Neural cell (in vitro differentiated cells): ENCODE measurements around the gene CRNKL1. TPM values are rescaled to one million over a fixed set of nuclear protein-coding genes. Genes with fewer than 3 reads are reported as not detected.

Source experiments
- H2AFZ ChIP-seq: fragments of 200-600, 300-800 bp; sonication (generic), shearing (Covaris generic); 2 replicates; pipeline ENCODE4 v1.6.0; 2014; ENCODE audit warnings: low read depth, mild to moderate bottlenecking, antibody characterized with exemption, low read length, moderate library complexity
- H3F3A ChIP-seq: fragments of 200-600 bp; shearing (Covaris generic); 2 replicates; pipeline ENCODE4 v1.6.1; 2016; ENCODE audit warnings: mild to moderate bottlenecking, moderate library complexity, mixed read lengths, antibody characterized with exemption, low read length; ENCODE audit not compliant: insufficient read depth, poor library complexity, severe bottlenecking
- H3K27ac ChIP-seq: fragments of 200-600, 300-800 bp; sonication (generic), shearing (Covaris generic); 2 replicates; pipeline ENCODE4 v1.5.1; 2014; ENCODE audit warnings: mild to moderate bottlenecking, low read length, moderate library complexity
- H3K27me3 ChIP-seq: fragments of 300-800, 200-600 bp; sonication (generic), shearing (Covaris generic); 2 replicates; pipeline ENCODE4 v1.6.0; 2014; ENCODE audit warnings: mild to moderate bottlenecking, low read depth, low read length, moderate library complexity; ENCODE audit not compliant: insufficient read depth
- H3K36me3 ChIP-seq: fragments of 300-800, 200-600 bp; sonication (generic), shearing (Covaris generic); 2 replicates; pipeline ENCODE4 v1.5.1; 2014; ENCODE audit warnings: mild to moderate bottlenecking, antibody characterized with exemption, low read length, moderate library complexity; ENCODE audit not compliant: insufficient read depth
- H3K4me2 ChIP-seq: fragments of 300-800, 200-600 bp; sonication (generic), shearing (Covaris generic); 2 replicates; pipeline ENCODE4 v1.6.0; 2014; ENCODE audit warnings: mild to moderate bottlenecking, low read length
- H3K4me3 ChIP-seq: fragments of 300-800, 200-600 bp; sonication (generic), shearing (Covaris generic); 2 replicates; pipeline ENCODE4 v1.5.1; 2014; ENCODE audit warnings: mild to moderate bottlenecking, low read length, moderate library complexity
- H3K79me2 ChIP-seq: fragments of 200-600 bp; shearing (Covaris generic); replicated peaks from 2 replicates; pipeline ENCODE4 v1.6.0; 2014; ENCODE audit warnings: mild to moderate bottlenecking, low read length, moderate library complexity; ENCODE audit not compliant: insufficient read depth
- H3K9ac ChIP-seq: fragments of 300-800, 200-600 bp; sonication (generic), shearing (Covaris generic); 2 replicates; pipeline ENCODE4 v1.6.1; 2016; ENCODE audit warnings: mild to moderate bottlenecking, low read length, mixed read lengths
- H3K9me2 ChIP-seq: fragments of 200-600 bp; shearing (Covaris generic); 2 replicates; pipeline ENCODE4 v1.6.1; 2016; ENCODE audit warnings: mild to moderate bottlenecking, low read length, mixed read lengths; ENCODE audit not compliant: insufficient read depth
- H3K9me3 ChIP-seq: fragments of 200-600, 300-800 bp; sonication (generic), shearing (Covaris generic); 2 replicates; pipeline ENCODE4 v1.6.1; 2016; ENCODE audit warnings: mild to moderate bottlenecking, mixed run types, low read length, moderate library complexity, mixed read lengths
- H4K20me1 ChIP-seq: fragments of 200-600 bp; shearing (Covaris generic); 2 replicates; pipeline ENCODE4 v1.6.1; 2016; ENCODE audit warnings: mild to moderate bottlenecking, mixed run types; ENCODE audit not compliant: insufficient read depth
- CTCF ChIP-seq: fragments of 450-650 bp; IDR thresholded peaks from 2 replicates; pipeline ENCODE4 v1.5.1; 2014; ENCODE audit warnings: antibody characterized with exemption, mild to moderate bottlenecking, moderate library complexity; ENCODE audit not compliant: poor library complexity, severe bottlenecking
- EP300 ChIP-seq: fragments of 450-650 bp; conservative IDR thresholded peaks from 2 replicates; pipeline ENCODE4 v1.6.1; 2014; ENCODE audit warnings: antibody characterized with exemption, mild to moderate bottlenecking, moderate library complexity; ENCODE audit not compliant: poor library complexity, severe bottlenecking
- EZH2 ChIP-seq: fragments of 200-600, 300-800 bp; shearing (Covaris generic), sonication (generic); IDR thresholded peaks from 2 replicates; pipeline ENCODE4 v1.6.1; 2014; ENCODE audit warnings: antibody characterized with exemption, low read length, borderline replicate concordance, mild to moderate bottlenecking; ENCODE audit not compliant: insufficient read depth, poor library complexity, severe bottlenecking
- MXI1 ChIP-seq: fragments of 450-650 bp; conservative IDR thresholded peaks from 2 replicates; pipeline ENCODE4 v1.6.1; 2014; ENCODE audit warnings: antibody characterized with exemption, mild to moderate bottlenecking; ENCODE audit not compliant: poor library complexity, severe bottlenecking
- POLR2AphosphoS5 ChIP-seq: IDR thresholded peaks from 2 replicates; pipeline ENCODE4 v1.6.1; 2012
- RAD21 ChIP-seq: fragments of 450-650 bp; conservative IDR thresholded peaks from 2 replicates; pipeline ENCODE4 v1.6.1; 2014; ENCODE audit warnings: antibody characterized with exemption, mild to moderate bottlenecking, moderate library complexity
- REST ChIP-seq: IDR thresholded peaks from 2 replicates; pipeline ENCODE4 v1.6.1; 2012; ENCODE audit warnings: borderline replicate concordance
- SMC3 ChIP-seq: fragments of 450-650 bp; conservative IDR thresholded peaks from 2 replicates; pipeline ENCODE4 v1.6.1; 2014; ENCODE audit warnings: antibody characterized with exemption, mild to moderate bottlenecking, moderate library complexity; ENCODE audit not compliant: poor library complexity
- TAF1 ChIP-seq: IDR thresholded peaks from 2 replicates; pipeline ENCODE4 v1.6.1; 2012; ENCODE audit warnings: low read depth
- polyA plus RNA-seq: library from polyadenylated mRNA; depleted of rRNA; stranded (reverse); fragments of >200 nt; gene quantifications from 2 replicates; pipeline ENCODE4 v1.2.3, GENCODE V29; 2014

The CRNKL1 gene
- polyA plus RNA-seq, 1 donor from 2014 or later, result 27.0 TPM

GRCh38 chr20:19986419-19986818 lies 65.8 kb downstream of the CRNKL1 start:
- H3K79me2 ChIP-seq, result no peaks in the 10 kb centered on the region
- no peaks in the 10 kb centered on the region for H3K27me3 ChIP-seq
- TF ChIP-seq EP300 (no peak), SMC3 (no peak), MXI1 (no peak), CTCF (no peak), RAD21 (no peak), REST (no peak), TAF1 (no peak), POLR2AphosphoS5 (no peak), EZH2 (no peak)
- no peaks in the 10 kb centered on the region for H3K36me3 ChIP-seq
- no peaks in the 10 kb centered on the region for H3F3A ChIP-seq
- no peak overlapping the region for H3K4me2 ChIP-seq
- no peak overlapping the region for H3K9ac ChIP-seq
- H3K9me3 ChIP-seq, result no peaks in the 10 kb centered on the region
- no peak overlapping the region for H2AFZ ChIP-seq
- no peak overlapping the region for H3K27ac ChIP-seq
- H3K9me2 ChIP-seq, result no peaks in the 10 kb centered on the region
- no peak overlapping the region for H3K4me3 ChIP-seq
- no peaks in the 10 kb centered on the region for H4K20me1 ChIP-seq

Other genes starting within 250 kb of the CRNKL1 start
- 43.9 and 48.9 TPM in 2 replicates for gene NAA20, start 35.1 kb downstream of the CRNKL1 start, polyA plus RNA-seq
- 0.42 TPM in 1 of 2 replicates, not detected in the other for gene CFAP61, start 66 bp upstream of the CRNKL1 start, polyA plus RNA-seq